ENCODE data around the gene CYP2D6. TPM values are rescaled to one million over a fixed set of nuclear protein-coding genes. Genes with fewer than 3 reads are reported as not detected.

CYP2D6 gene
- total and polyA plus RNA-seq, 2 of the 13 experiments (the other 11 are each of a cell fraction or from before 2014, with no cell fraction given) = 1.0 to 3.7 TPM

DNA sequence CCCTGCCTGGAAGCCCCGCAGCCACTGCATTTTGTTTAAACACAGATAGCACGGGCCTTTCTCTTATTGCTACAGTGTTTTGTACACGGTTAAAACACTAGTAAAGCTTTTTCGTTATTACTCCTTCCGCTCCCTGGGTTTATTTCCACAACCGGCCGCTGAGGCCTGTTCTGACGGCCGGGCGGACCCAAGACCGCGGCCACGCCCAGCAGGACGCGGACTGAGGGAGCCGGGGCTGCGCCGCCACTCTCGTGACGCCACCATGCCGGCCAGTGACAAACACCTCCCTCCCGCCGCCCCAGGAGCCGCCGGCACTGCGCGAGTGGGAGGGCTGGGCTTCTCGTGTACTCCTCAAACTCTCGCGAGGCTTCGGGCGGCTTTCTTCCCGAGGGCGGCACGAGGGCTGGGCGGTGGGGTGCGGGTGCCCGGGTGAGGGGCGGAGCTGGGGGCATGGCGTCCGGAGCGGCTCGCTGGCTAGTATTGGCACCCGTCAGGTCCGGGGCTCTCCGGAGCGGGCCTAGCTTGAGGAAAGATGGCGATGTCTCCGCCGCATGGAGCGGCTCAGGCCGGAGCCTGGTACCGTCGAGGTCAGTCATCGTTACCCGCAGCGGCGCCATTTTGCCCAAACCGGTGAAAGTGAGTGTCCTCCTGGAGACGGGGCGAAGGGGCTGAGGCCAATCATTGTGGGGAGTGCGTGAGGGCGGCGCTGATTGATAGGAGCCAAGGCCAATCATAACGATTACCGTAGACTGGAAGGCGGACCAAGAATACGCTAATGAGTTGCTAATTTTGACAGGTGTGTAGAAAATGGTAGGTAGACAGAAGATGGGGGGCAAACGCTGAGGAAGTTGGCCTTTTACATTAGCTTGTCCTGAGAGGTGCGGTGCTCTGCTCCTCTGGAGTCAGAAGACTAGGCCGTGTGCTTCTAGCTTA lies 51.0 kb downstream of the CYP2D6 start, which contains the start of gene SMDT1 (continued):
- TF ChIP-seq ADNP (CRISPR knock-in tag; IDR thresholded peaks at IDR 0.05) = no peak
- TF ChIP-seq RCOR2 (CRISPR knock-in tag; IDR thresholded peaks at IDR 0.05) = no peak
- TF ChIP-seq, protein P1, sequence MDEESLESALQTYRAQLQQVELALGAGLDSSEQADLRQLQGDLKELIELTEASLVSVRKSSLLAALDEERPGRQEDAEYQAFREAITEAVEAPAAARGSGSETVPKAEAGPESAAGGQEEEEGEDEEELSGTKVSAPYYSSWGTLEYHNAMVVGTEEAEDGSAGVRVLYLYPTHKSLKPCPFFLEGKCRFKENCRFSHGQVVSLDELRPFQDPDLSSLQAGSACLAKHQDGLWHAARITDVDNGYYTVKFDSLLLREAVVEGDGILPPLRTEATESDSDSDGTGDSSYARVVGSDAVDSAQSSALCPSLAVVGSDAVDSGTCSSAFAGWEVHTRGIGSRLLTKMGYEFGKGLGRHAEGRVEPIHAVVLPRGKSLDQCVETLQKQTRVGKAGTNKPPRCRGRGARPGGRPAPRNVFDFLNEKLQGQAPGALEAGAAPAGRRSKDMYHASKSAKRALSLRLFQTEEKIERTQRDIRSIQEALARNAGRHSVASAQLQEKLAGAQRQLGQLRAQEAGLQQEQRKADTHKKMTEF (CRISPR knock-in tag; IDR thresholded peaks at IDR 0.05) = peak; percentile 59
- TF ChIP-seq KLF6 (CRISPR knock-in tag; IDR thresholded peaks at IDR 0.05) = no peak
- TF ChIP-seq GATAD1 (CRISPR knock-in tag; IDR thresholded peaks at IDR 0.05) = peak; percentile 75; the same call in 1 of the 2 replicates
- peak; percentile 63; the same call in 1 of the 2 replicates for TF ChIP-seq ZBTB38 (CRISPR knock-in tag; IDR thresholded peaks at IDR 0.05)
- TF ChIP-seq, protein P2, sequence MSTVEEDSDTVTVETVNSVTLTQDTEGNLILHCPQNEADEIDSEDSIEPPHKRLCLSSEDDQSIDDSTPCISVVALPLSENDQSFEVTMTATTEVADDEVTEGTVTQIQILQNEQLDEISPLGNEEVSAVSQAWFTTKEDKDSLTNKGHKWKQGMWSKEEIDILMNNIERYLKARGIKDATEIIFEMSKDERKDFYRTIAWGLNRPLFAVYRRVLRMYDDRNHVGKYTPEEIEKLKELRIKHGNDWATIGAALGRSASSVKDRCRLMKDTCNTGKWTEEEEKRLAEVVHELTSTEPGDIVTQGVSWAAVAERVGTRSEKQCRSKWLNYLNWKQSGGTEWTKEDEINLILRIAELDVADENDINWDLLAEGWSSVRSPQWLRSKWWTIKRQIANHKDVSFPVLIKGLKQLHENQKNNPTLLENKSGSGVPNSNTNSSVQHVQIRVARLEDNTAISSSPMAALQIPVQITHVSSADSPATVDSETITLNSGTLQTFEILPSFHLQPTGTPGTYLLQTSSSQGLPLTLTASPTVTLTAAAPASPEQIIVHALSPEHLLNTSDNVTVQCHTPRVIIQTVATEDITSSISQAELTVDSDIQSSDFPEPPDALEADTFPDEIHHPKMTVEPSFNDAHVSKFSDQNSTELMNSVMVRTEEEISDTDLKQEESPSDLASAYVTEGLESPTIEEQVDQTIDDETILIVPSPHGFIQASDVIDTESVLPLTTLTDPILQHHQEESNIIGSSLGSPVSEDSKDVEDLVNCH (CRISPR knock-in tag; IDR thresholded peaks at IDR 0.05) = no peak
- TF ChIP-seq, protein P3, sequence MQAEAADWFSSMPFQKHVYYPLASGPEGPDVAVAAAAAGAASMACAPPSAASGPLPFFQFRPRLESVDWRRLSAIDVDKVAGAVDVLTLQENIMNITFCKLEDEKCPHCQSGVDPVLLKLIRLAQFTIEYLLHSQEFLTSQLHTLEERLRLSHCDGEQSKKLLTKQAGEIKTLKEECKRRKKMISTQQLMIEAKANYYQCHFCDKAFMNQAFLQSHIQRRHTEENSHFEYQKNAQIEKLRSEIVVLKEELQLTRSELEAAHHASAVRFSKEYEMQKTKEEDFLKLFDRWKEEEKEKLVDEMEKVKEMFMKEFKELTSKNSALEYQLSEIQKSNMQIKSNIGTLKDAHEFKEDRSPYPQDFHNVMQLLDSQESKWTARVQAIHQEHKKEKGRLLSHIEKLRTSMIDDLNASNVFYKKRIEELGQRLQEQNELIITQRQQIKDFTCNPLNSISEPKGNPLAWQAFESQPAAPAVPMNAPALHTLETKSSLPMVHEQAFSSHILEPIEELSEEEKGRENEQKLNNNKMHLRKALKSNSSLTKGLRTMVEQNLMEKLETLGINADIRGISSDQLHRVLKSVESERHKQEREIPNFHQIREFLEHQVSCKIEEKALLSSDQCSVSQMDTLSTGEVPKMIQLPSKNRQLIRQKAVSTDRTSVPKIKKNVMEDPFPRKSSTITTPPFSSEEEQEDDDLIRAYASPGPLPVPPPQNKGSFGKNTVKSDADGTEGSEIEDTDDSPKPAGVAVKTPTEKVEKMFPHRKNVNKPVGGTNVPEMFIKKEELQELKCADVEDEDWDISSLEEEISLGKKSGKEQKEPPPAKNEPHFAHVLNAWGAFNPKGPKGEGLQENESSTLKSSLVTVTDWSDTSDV (CRISPR knock-in tag; IDR thresholded peaks at IDR 0.05) = no peak
- TF ChIP-seq TGIF2 (CRISPR knock-in tag; IDR thresholded peaks at IDR 0.05) = peak; percentile 69; the same call in 1 of the 2 replicates
- no peak for TF ChIP-seq ZKSCAN8 (CRISPR knock-in tag; IDR thresholded peaks at IDR 0.05; ENCODE audit: borderline replicate concordance)
- TF ChIP-seq SNAI1 (CRISPR knock-in tag; IDR thresholded peaks at IDR 0.05; ENCODE audit: borderline replicate concordance) = no peak
- TF ChIP-seq ZNF501 (CRISPR knock-in tag; IDR thresholded peaks at IDR 0.05) = peak; percentile 90
- TF ChIP-seq, protein P4, sequence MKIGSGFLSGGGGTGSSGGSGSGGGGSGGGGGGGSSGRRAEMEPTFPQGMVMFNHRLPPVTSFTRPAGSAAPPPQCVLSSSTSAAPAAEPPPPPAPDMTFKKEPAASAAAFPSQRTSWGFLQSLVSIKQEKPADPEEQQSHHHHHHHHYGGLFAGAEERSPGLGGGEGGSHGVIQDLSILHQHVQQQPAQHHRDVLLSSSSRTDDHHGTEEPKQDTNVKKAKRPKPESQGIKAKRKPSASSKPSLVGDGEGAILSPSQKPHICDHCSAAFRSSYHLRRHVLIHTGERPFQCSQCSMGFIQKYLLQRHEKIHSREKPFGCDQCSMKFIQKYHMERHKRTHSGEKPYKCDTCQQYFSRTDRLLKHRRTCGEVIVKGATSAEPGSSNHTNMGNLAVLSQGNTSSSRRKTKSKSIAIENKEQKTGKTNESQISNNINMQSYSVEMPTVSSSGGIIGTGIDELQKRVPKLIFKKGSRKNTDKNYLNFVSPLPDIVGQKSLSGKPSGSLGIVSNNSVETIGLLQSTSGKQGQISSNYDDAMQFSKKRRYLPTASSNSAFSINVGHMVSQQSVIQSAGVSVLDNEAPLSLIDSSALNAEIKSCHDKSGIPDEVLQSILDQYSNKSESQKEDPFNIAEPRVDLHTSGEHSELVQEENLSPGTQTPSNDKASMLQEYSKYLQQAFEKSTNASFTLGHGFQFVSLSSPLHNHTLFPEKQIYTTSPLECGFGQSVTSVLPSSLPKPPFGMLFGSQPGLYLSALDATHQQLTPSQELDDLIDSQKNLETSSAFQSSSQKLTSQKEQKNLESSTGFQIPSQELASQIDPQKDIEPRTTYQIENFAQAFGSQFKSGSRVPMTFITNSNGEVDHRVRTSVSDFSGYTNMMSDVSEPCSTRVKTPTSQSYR (CRISPR knock-in tag; IDR thresholded peaks at IDR 0.05; ENCODE audit: borderline replicate concordance) = 0 out of 2 replicates have a peak, but pooled peaks have one; percentile 7
- TF ChIP-seq GATAD2A (CRISPR knock-in tag; IDR thresholded peaks at IDR 0.05) = peak; percentile 63; the same call in 1 of the 2 replicates
- TF ChIP-seq ZNF34 (CRISPR knock-in tag; IDR thresholded peaks at IDR 0.05; ENCODE audit: borderline replicate concordance) = no peak
- TF ChIP-seq, protein P5, sequence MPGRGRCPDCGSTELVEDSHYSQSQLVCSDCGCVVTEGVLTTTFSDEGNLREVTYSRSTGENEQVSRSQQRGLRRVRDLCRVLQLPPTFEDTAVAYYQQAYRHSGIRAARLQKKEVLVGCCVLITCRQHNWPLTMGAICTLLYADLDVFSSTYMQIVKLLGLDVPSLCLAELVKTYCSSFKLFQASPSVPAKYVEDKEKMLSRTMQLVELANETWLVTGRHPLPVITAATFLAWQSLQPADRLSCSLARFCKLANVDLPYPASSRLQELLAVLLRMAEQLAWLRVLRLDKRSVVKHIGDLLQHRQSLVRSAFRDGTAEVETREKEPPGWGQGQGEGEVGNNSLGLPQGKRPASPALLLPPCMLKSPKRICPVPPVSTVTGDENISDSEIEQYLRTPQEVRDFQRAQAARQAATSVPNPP (CRISPR knock-in tag; IDR thresholded peaks at IDR 0.05) = peak; percentile 69
- no peak for TF ChIP-seq TOE1 (CRISPR knock-in tag; IDR thresholded peaks at IDR 0.05)
- TF ChIP-seq GPN1 (CRISPR knock-in tag; IDR thresholded peaks at IDR 0.05; ENCODE audit: borderline replicate concordance) = no peak

All from HepG2 (cell line).